ENCODE data around the gene NDUFB4.

Gene NDUFB4

GRCh38 chr3:120650311-120650710, 54.2 kb downstream of the NDUFB4 start:
- DNase-seq (ENCODE audit: low read depth in 1 of 2, low spot score in 1 of 2): peak in 1 of 2 experiments; percentile 22
- in situ Hi-C loops (cut with HindIII; ENCODE audit: low pct_unique_long_range_greater_than_20kb, low sequenced_read_pairs): no loop called here
- no peak for TF ChIP-seq JUND (IDR thresholded peaks at IDR 0.05; ENCODE audit: low read depth)
